ENCODE measurements around the gene KCNK5.

The KCNK5 gene

DNA sequence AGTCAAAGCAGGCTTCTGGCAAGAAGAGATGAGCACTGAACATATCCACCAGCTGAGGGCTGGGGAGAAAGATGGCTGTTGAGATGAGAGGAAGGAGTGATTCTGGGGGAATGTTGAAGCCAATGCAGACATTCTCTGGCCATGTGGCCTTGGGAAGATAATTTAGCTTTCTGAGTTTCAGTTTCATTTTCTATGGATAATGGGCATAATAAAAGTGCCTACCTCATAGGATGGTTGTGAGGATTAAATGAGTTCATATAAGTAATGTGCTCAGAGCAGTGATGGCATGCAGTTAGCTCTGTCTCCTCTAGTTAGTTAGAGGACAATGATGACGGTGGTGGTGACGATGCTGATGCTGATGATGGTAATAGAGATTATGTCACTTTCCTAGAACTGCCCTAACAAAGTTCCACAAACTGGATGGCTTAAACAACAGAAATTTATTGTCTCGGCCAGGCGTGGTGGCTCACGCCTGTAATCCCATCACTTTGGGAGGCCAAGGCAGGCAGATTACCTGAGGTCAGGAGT, 18.5 kb upstream of the KCNK5 start:
- no peaks in the 10 kb centered on the region for H3K9me3 ChIP-seq (ENCODE audit: control insufficient read depth in 5 of 5, low read length in 5 of 5)
- peaks cover 0 to 10% (median 0%) of the 10 kb centered on the region in 5 donors for H3K4me1 ChIP-seq (ENCODE audit: control insufficient read depth in 5 of 5, insufficient read depth in 5 of 5, low read length in 5 of 5)
- H3K9ac ChIP-seq (ENCODE audit: low read length in 5 of 5): no peak overlapping the region
- H3K27me3 ChIP-seq (ENCODE audit: control insufficient read depth in 5 of 5, insufficient read depth in 4 of 5, low read length in 5 of 5): peaks cover 0 to 4% (median 0%) of the 10 kb centered on the region in 5 donors
- H3K4me3 ChIP-seq (ENCODE audit: low read depth in 1 of 5, low read length in 5 of 5): no peak overlapping the region
- H3K27ac ChIP-seq (ENCODE audit: low read depth, low read length): no peak overlapping the region
- no peaks in the 10 kb centered on the region for H3K36me3 ChIP-seq (ENCODE audit: control insufficient read depth in 5 of 5, insufficient read depth in 5 of 5, low read length in 5 of 5)

DNA sequence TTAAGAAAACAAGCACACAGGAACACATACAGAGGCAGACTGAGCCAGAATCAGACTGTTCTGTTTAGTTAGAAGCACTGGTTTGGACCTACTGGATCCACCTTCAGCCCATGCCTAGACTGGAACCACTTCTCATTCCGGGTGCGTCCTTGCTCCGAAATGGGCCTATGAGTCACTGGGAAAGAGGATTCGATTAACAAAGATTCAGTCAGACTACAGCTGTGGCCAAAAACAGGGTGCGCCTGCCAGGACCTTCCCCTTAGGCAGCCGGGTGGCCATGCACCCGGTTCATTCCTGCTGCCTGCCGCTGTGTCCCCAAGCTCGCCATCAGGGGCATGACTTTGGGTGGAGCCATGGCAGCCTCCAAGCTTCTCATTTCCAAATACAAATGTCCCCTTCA, 14.5 kb upstream of the KCNK5 start:
- H3K9me3 ChIP-seq (ENCODE audit: control insufficient read depth in 5 of 5, low read length in 5 of 5): no peaks in the 10 kb centered on the region
- no peak overlapping the region for H3K9ac ChIP-seq (ENCODE audit: low read length in 5 of 5)
- peak overlapping the region; percentile 27 for H3K27ac ChIP-seq (ENCODE audit: low read depth, low read length)
- H3K4me1 ChIP-seq (ENCODE audit: control insufficient read depth in 5 of 5, insufficient read depth in 5 of 5, low read length in 5 of 5): peaks cover 0 to 24% (median 13%) of the 10 kb centered on the region in 5 donors
- no peaks in the 10 kb centered on the region for H3K27me3 ChIP-seq (ENCODE audit: control insufficient read depth in 5 of 5, insufficient read depth in 4 of 5, low read length in 5 of 5)
- H3K4me3 ChIP-seq (ENCODE audit: low read depth in 1 of 5, low read length in 5 of 5): no peak overlapping the region
- H3K36me3 ChIP-seq (ENCODE audit: control insufficient read depth in 5 of 5, insufficient read depth in 5 of 5, low read length in 5 of 5): no peaks in the 10 kb centered on the region

GRCh38 chr6:39240155-39240757, 11.0 kb upstream of the KCNK5 start:
- H3K27ac ChIP-seq (ENCODE audit: low read depth, low read length): no peak overlapping the region
- no peaks in the 10 kb centered on the region for H3K27me3 ChIP-seq (ENCODE audit: control insufficient read depth in 5 of 5, insufficient read depth in 4 of 5, low read length in 5 of 5)
- no peak overlapping the region for H3K4me3 ChIP-seq (ENCODE audit: low read depth in 1 of 5, low read length in 5 of 5)
- no peaks in the 10 kb centered on the region for H3K9me3 ChIP-seq (ENCODE audit: control insufficient read depth in 5 of 5, low read length in 5 of 5)
- peaks cover 0 to 24% (median 13%) of the 10 kb centered on the region in 5 donors for H3K4me1 ChIP-seq (ENCODE audit: control insufficient read depth in 5 of 5, insufficient read depth in 5 of 5, low read length in 5 of 5)
- H3K36me3 ChIP-seq (ENCODE audit: control insufficient read depth in 5 of 5, insufficient read depth in 5 of 5, low read length in 5 of 5): no peaks in the 10 kb centered on the region
- H3K9ac ChIP-seq (ENCODE audit: low read length in 5 of 5): no peak overlapping the region

- Histone ChIP-seq H3K4me1 (ENCODE audit: control insufficient read depth in 5 of 5, insufficient read depth in 5 of 5, low read length in 5 of 5) (peaks cover 0 to 24% (median 13%) of the 10 kb centered on the region in 5 donors), H3K4me3 (ENCODE audit: low read depth in 1 of 5, low read length in 5 of 5) (no peak overlapping the region), H3K27ac (ENCODE audit: low read depth, low read length) (no peak overlapping the region), H3K9me3 (ENCODE audit: control insufficient read depth in 5 of 5, low read length in 5 of 5) (no peaks in the 10 kb centered on the region), H3K27me3 (ENCODE audit: control insufficient read depth in 5 of 5, insufficient read depth in 4 of 5, low read length in 5 of 5) (no peaks in the 10 kb centered on the region), H3K9ac (ENCODE audit: low read length in 5 of 5) (no peak overlapping the region), H3K36me3 (ENCODE audit: control insufficient read depth in 5 of 5, insufficient read depth in 5 of 5, low read length in 5 of 5) (no peaks in the 10 kb centered on the region)
Measured at GRCh38 chr6:39239527-39240154, 10.4 kb upstream of the KCNK5 start.

DNA sequence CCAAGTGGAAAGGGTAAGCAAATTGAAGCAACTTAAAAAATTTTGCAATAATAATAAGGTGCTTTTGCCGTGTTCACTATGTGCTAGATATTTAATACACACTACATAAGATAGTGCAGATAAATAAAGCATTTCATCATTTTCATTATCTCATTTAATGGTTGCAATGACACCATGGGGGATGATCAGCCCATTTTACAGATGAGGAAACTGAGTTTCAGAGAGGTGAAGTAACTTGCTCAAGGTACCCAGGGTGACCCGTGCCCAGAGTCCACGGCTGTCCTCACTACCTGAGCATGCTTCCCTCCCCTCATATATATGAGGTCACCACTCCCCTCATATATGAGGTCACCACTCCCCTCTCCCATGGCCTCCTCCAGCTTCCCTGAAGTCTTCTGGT, 7.5 kb upstream of the KCNK5 start:
- no peak overlapping the region for H3K4me3 ChIP-seq (ENCODE audit: low read depth in 1 of 5, low read length in 5 of 5)
- H3K36me3 ChIP-seq (ENCODE audit: control insufficient read depth in 5 of 5, insufficient read depth in 5 of 5, low read length in 5 of 5): no peaks in the 10 kb centered on the region
- no peak overlapping the region for H3K27ac ChIP-seq (ENCODE audit: low read depth, low read length)
- H3K9me3 ChIP-seq (ENCODE audit: control insufficient read depth in 5 of 5, low read length in 5 of 5): no peaks in the 10 kb centered on the region
- no peak overlapping the region for H3K9ac ChIP-seq (ENCODE audit: low read length in 5 of 5)
- no peaks in the 10 kb centered on the region for H3K27me3 ChIP-seq (ENCODE audit: control insufficient read depth in 5 of 5, insufficient read depth in 4 of 5, low read length in 5 of 5)
- peaks cover 0 to 14% (median 11%) of the 10 kb centered on the region in 5 donors for H3K4me1 ChIP-seq (ENCODE audit: control insufficient read depth in 5 of 5, insufficient read depth in 5 of 5, low read length in 5 of 5)

GRCh38 chr6:39233333-39233732, 4.1 kb upstream of the KCNK5 start:
- Histone ChIP-seq H3K4me3 (ENCODE audit: low read depth in 1 of 5, low read length in 5 of 5) (no peak overlapping the region), H3K27ac (ENCODE audit: low read depth, low read length) (no peak overlapping the region), H3K4me1 (ENCODE audit: control insufficient read depth in 5 of 5, insufficient read depth in 5 of 5, low read length in 5 of 5) (peaks cover 4 to 16% (median 15%) of the 10 kb centered on the region in 5 donors), H3K27me3 (ENCODE audit: control insufficient read depth in 5 of 5, insufficient read depth in 4 of 5, low read length in 5 of 5) (peaks cover 0 to 9% (median 5%) of the 10 kb centered on the region in 5 donors), H3K9me3 (ENCODE audit: control insufficient read depth in 5 of 5, low read length in 5 of 5) (no peaks in the 10 kb centered on the region), H3K9ac (ENCODE audit: low read length in 5 of 5) (no peak overlapping the region), H3K36me3 (ENCODE audit: control insufficient read depth in 5 of 5, insufficient read depth in 5 of 5, low read length in 5 of 5) (no peaks in the 10 kb centered on the region)

- peaks cover 4 to 25% (median 19%) of the 10 kb centered on the region in 5 donors for H3K4me1 ChIP-seq (ENCODE audit: control insufficient read depth in 5 of 5, insufficient read depth in 5 of 5, low read length in 5 of 5)
- H3K4me3 ChIP-seq (ENCODE audit: low read depth in 1 of 5, low read length in 5 of 5): no peak overlapping the region
- no peak overlapping the region for H3K9ac ChIP-seq (ENCODE audit: low read length in 5 of 5)
- no peaks in the 10 kb centered on the region for H3K9me3 ChIP-seq (ENCODE audit: control insufficient read depth in 5 of 5, low read length in 5 of 5)
- H3K36me3 ChIP-seq (ENCODE audit: control insufficient read depth in 5 of 5, insufficient read depth in 5 of 5, low read length in 5 of 5): no peaks in the 10 kb centered on the region
- H3K27me3 ChIP-seq (ENCODE audit: control insufficient read depth in 5 of 5, insufficient read depth in 4 of 5, low read length in 5 of 5): peaks cover 0 to 19% (median 8%) of the 10 kb centered on the region in 5 donors
- H3K27ac ChIP-seq (ENCODE audit: low read depth, low read length): no peak overlapping the region
Measured at GRCh38 chr6:39231521-39232243, 2.4 kb upstream of the KCNK5 start.

GRCh38 chr6:39230654-39231035, 1.4 kb upstream of the KCNK5 start:
- Histone ChIP-seq H3K27ac (ENCODE audit: low read depth, low read length) (no peak overlapping the region), H3K4me3 (ENCODE audit: low read depth in 1 of 5, low read length in 5 of 5) (no peak overlapping the region), H3K9me3 (ENCODE audit: control insufficient read depth in 5 of 5, low read length in 5 of 5) (no peaks in the 10 kb centered on the region), H3K27me3 (ENCODE audit: control insufficient read depth in 5 of 5, insufficient read depth in 4 of 5, low read length in 5 of 5) (peaks cover 0 to 19% (median 8%) of the 10 kb centered on the region in 5 donors), H3K4me1 (ENCODE audit: control insufficient read depth in 5 of 5, insufficient read depth in 5 of 5, low read length in 5 of 5) (peaks cover 4 to 30% (median 25%) of the 10 kb centered on the region in 5 donors), H3K9ac (ENCODE audit: low read length in 5 of 5) (no peak overlapping the region), H3K36me3 (ENCODE audit: control insufficient read depth in 5 of 5, insufficient read depth in 5 of 5, low read length in 5 of 5) (no peaks in the 10 kb centered on the region)

DNA sequence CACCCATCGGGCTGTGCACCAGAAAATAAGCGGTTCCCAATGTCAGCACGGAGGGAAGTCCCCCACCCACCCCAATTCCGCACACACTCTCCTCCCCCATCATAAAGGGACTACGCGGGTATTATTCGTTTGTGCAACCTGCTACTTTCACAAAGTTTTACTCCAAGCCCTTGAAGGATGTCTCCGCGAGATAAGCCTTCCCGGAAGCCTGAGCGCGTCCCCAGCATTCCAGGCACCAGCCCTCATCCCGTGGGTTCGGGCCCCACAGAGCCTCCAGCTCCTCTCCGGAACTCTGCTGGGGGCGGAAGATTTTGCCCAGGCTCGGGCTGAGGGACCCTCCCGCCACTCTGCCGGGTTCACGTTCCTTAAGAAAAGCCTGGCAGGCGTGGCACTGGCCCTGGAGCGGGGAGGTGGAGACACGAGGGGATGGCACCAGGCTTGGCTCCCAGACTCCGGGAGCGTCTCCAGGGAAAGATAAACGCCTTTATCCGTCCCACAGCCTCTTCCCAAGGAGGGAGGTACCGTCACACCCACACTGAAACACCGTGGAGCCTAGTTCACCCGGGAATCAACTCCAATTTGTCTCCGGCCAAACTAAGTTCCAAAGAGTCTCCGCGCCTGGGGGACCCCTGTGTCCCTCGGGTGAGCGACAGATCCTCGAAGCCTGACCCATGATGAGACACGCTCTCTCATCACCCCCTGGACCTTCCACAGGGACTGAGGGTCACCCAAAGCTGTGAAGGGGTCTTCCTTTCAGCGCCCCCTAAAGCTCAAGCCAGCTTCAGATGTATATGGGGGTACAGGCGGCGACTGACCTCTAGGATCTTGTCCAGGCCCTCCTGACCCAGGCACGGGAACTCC, 934 bp downstream of the KCNK5 start:
- Histone ChIP-seq H3K4me3 (ENCODE audit: low read depth in 1 of 5, low read length in 5 of 5) (peak overlapping the region; percentile 59 to 68 (median 63)), H3K36me3 (ENCODE audit: control insufficient read depth in 5 of 5, insufficient read depth in 5 of 5, low read length in 5 of 5) (no peaks in the 10 kb centered on the region), H3K9me3 (ENCODE audit: control insufficient read depth in 5 of 5, low read length in 5 of 5) (no peaks in the 10 kb centered on the region), H3K9ac (ENCODE audit: low read length in 5 of 5) (peak overlapping the region in 2 of 5 donors; percentile 53 to 67), H3K4me1 (ENCODE audit: control insufficient read depth in 5 of 5, insufficient read depth in 5 of 5, low read length in 5 of 5) (peaks cover 4 to 38% (median 33%) of the 10 kb centered on the region in 5 donors), H3K27me3 (ENCODE audit: control insufficient read depth in 5 of 5, insufficient read depth in 4 of 5, low read length in 5 of 5) (peaks cover 0 to 19% (median 8%) of the 10 kb centered on the region in 5 donors), H3K27ac (ENCODE audit: low read depth, low read length) (no peak overlapping the region)

All from subcutaneous abdominal adipose tissue (tissue), 5 donors.